Sigmoid colon (tissue), 7 donors: ENCODE data around the gene DICER1. TPM values are rescaled to one million over a fixed set of nuclear protein-coding genes. Genes with fewer than 3 reads are reported as not detected.
A peak's percentile ranks its signal among the peaks of the same experiment; 100 is the strongest.

Experiments
- DNase-seq: peaks from one replicate; pipeline ENCODE4 v3.0.0-alpha.2; 2019
- H3K27ac ChIP-seq, 4 donors: fragments of 200-600 bp; sonication (generic); one replicate each; pipeline ENCODE4 v1.5.1; 2016 to 2019; ENCODE audit warnings: mild to moderate bottlenecking in 1 of 4
- H3K27me3 ChIP-seq, 3 donors: fragments of 200-600 bp; sonication (generic); one replicate each; pipeline ENCODE4 v1.5.1; 2019; ENCODE audit warnings: mild to moderate bottlenecking in 1 of 3
- H3K36me3 ChIP-seq, 4 donors: fragments of 200-600 bp; sonication (generic); one replicate each; pipeline ENCODE4 v1.5.1; 2016 to 2019
- H3K4me1 ChIP-seq, 4 donors: fragments of 200-600 bp; sonication (generic); one replicate each; pipeline ENCODE4 v1.5.1; 2017 to 2019
- H3K4me3 ChIP-seq, 4 donors: fragments of 200-600 bp; sonication (generic); one replicate each; pipeline ENCODE4 v1.5.1; 2017 to 2019; ENCODE audit warnings: mild to moderate bottlenecking in 2 of 4, moderate library complexity in 1 of 4
- H3K9me3 ChIP-seq, 4 donors: fragments of 200-600 bp in 3 of 4; sonication (generic) in 3 of 4; one replicate each; pipeline versions ENCODE4 v1.5.1 to v1.6.1; 2013 to 2019
- CTCF ChIP-seq, 4 experiments: fragments of 450-650 bp in 3 of 4; fragments of 200-600 bp in 1 of 4; IDR thresholded peaks; one replicate each; pipeline ENCODE4 v1.5.1; 2016 to 2019; ENCODE audit warnings: antibody characterized with exemption in 4 of 4, mild to moderate bottlenecking in 3 of 4, moderate library complexity in 2 of 4
- EP300 ChIP-seq, 4 donors: sonication (generic); formaldehyde crosslinking; IDR thresholded peaks; one replicate each; pipeline ENCODE4 v1.6.1; 2017; ENCODE audit warnings: antibody characterized with exemption in 4 of 4
- POLR2A ChIP-seq, 2 donors: fragments of 450-650 bp; IDR thresholded peaks; one replicate each; pipeline ENCODE4 v1.6.1; 2016; ENCODE audit warnings: antibody characterized with exemption in 2 of 2, mild to moderate bottlenecking in 2 of 2, moderate library complexity in 2 of 2
- POLR2AphosphoS5 ChIP-seq, 4 donors: sonication (generic); formaldehyde crosslinking; IDR thresholded peaks; one replicate each; pipeline ENCODE4 v1.6.1; 2017; ENCODE audit warnings: antibody characterized with exemption in 4 of 4
- WGBS, 2 donors: extraction: QIAGEN DNeasy Blood & Tissue Kit; methylation state at CpG; one replicate each; pipeline ENCODE4 v1.1.7; 2013; 5-methylcytosine and 5-hydroxymethylcytosine counted together
- intact Hi-C: fragments of 100-400 bp; cut with DNase I; formaldehyde crosslinking; loops from one replicate; pipeline ENCODE4 v1.15.1; 2023
- polyA plus RNA-seq, 3 donors: library from polyadenylated mRNA; stranded (reverse); fragments of 200-250 nt; gene quantifications; one replicate each; pipeline ENCODE4 v1.2.3, GENCODE V29; 2013
- total RNA-seq, 4 donors: library from RNA; depleted of rRNA; stranded (reverse); fragments of >200 nt; gene quantifications; one replicate each; pipeline ENCODE4 v1.1.0, GENCODE V29; 2016
- donor health status: healthy with polysubstance abuse.
- donor health status: Bipolar disorder and iron deficiency.
- donor health status: healthy.

Gene DICER1
- total and polyA plus RNA-seq, 7 donors: 6.0 to 77.0 (median 44.9) TPM

GRCh38 chr14:95137804-95138167 is 19.5 kb downstream of the DICER1 start:
- Histone ChIP-seq H3K9me3 (no peaks in the 10 kb centered on the region), H3K27me3 (no peaks in the 10 kb centered on the region), H3K36me3 (no peaks in the 10 kb centered on the region), H3K27ac (peak overlapping the region; percentile 10 to 57 (median 53)), H3K4me3 (no peak overlapping the region), H3K4me1 (peaks cover 0 to 84% (median 77%) of the 10 kb centered on the region in 4 donors)
- TF ChIP-seq POLR2A (IDR thresholded peaks at IDR 0.05): no peak
- TF ChIP-seq POLR2AphosphoS5 (IDR thresholded peaks at IDR 0.05): no peak
- TF ChIP-seq CTCF (IDR thresholded peaks at IDR 0.05): no peak
- TF ChIP-seq EP300 (IDR thresholded peaks at IDR 0.05): no peak
- intact Hi-C loops: no loop called here
- DNase-seq: no peak
- 18 to 66% methylated on average over 5 of the region's 5 CpGs for WGBS, 2 donors

- Histone ChIP-seq H3K9me3 (no peaks in the 10 kb centered on the region), H3K4me1 (peaks cover 0 to 84% (median 77%) of the 10 kb centered on the region in 4 donors), H3K27ac (peak overlapping the region; percentile 10 to 57 (median 53)), H3K4me3 (no peak overlapping the region), H3K27me3 (no peaks in the 10 kb centered on the region), H3K36me3 (no peaks in the 10 kb centered on the region)
- DNase-seq: no peak
- no peak for TF ChIP-seq POLR2AphosphoS5 (IDR thresholded peaks at IDR 0.05)
- TF ChIP-seq CTCF (IDR thresholded peaks at IDR 0.05): no peak
- no peak for TF ChIP-seq POLR2A (IDR thresholded peaks at IDR 0.05)
- no peak for TF ChIP-seq EP300 (IDR thresholded peaks at IDR 0.05)
- intact Hi-C loops: no loop called here
These were observed 20.0 kb downstream of the DICER1 start for GRCh38 chr14:95137164-95137803.

GRCh38 chr14:95136631-95137030 is 20.7 kb downstream of the DICER1 start:
- Histone ChIP-seq H3K4me1 (peaks cover 0 to 84% (median 76%) of the 10 kb centered on the region in 4 donors), H3K9me3 (no peaks in the 10 kb centered on the region), H3K27ac (peak overlapping the region in 3 of 4 donors; percentile 50 to 57 (median 56)), H3K36me3 (peaks cover 0 to under 1% (median 0%) of the 10 kb centered on the region in 4 donors), H3K27me3 (no peaks in the 10 kb centered on the region), H3K4me3 (no peak overlapping the region)
- WGBS, 2 donors: 79 to 94% methylated on average over 1 of the region's 1 CpG
- no peak for TF ChIP-seq EP300 (IDR thresholded peaks at IDR 0.05)
- peak in 1 of 4 donors; percentile 34 for TF ChIP-seq POLR2AphosphoS5 (IDR thresholded peaks at IDR 0.05)
- intact Hi-C loops: no loop called here
- no peak for DNase-seq

DNA sequence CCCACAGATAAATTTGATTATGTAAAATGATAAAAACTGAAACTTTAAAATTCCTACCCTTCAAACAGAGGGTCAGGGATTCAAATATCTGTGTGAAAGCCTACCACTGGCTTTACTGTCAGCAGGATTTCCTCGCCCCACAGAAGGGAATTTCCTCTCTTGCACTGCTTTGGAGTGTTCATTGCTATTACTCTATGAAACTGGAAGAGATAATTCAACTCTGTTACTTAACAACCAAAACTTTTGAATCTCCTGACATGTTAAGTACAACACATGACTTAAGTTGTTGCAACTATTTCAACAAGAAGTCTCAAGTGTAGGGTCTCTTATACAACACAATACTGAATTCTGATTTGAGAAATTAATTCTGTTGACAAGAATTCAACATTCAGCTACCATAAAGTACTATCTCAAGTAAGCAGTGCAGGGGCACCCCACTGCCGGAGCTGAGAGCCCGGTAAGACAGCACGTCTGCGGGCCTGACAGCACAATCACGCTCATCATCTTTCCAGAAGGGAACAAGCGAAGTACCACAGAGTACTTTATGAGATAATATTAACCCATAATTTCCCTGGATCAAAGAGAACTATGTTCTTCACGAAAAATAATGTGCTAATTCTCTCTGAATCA is 22.9 kb downstream of the DICER1 start:
- 86 to 92% methylated on average over 8 of the region's 8 CpGs for WGBS, 2 donors
- intact Hi-C loops: no loop called here
- peak overlapping the region in 3 of 4 donors; percentile 0 to 14 (median 12) for H3K27ac ChIP-seq

More for the DNA sequence above, 22.9 kb downstream of the DICER1 start:
- Histone ChIP-seq H3K4me1 (peaks cover 0 to 62% (median 56%) of the 10 kb centered on the region in 4 donors), H3K27me3 (no peaks in the 10 kb centered on the region), H3K9me3 (no peaks in the 10 kb centered on the region), H3K36me3 (peaks cover 0 to 17% (median under 1%) of the 10 kb centered on the region in 4 donors), H3K4me3 (no peak overlapping the region)
- TF ChIP-seq POLR2A (IDR thresholded peaks at IDR 0.05) (no peak), CTCF (IDR thresholded peaks at IDR 0.05) (no peak), EP300 (IDR thresholded peaks at IDR 0.05) (no peak), POLR2AphosphoS5 (IDR thresholded peaks at IDR 0.05) (no peak)
- no peak for DNase-seq
